ENCODE measurements around the gene KDM8. TPM values are rescaled to one million over a fixed set of nuclear protein-coding genes. Genes with fewer than 3 reads are reported as not detected.

KDM8 gene
- total RNA-seq, 1 experiment from 2014 or later: 5.3 TPM

GRCh38 chr16:27267037-27267677, 63.8 kb downstream of the KDM8 start:
- Histone ChIP-seq H3K9ac (ENCODE audit: low read length) (no peak overlapping the region), H3K4me1 (ENCODE audit: control insufficient read depth in 1 of 2, insufficient read depth in 2 of 2, low read length in 2 of 2) (peaks cover 28 to 79% of the 10 kb centered on the region in 2 experiments), H3K27me3 (ENCODE audit: insufficient read depth, low read length) (no peaks in the 10 kb centered on the region), H3K9me2 (ENCODE audit: insufficient read depth) (no peaks in the 10 kb centered on the region), H3K36me3 (ENCODE audit: control insufficient read depth in 1 of 2, insufficient read depth in 2 of 2, low read length in 2 of 2) (no peaks in the 10 kb centered on the region), H4K20me1 (ENCODE audit: insufficient read depth) (no peaks in the 10 kb centered on the region), H3K79me2 (ENCODE audit: insufficient read depth, low read length) (peaks cover 20% of the 10 kb centered on the region; the same call in 1 of the 2 replicates), H3K4me3 (replicated peaks in 1 of 2; ENCODE audit: low read depth in 1 of 2, low read length in 2 of 2) (peak overlapping the region; percentile 79 to 92), H2AFZ (ENCODE audit: low read depth, low read length, poor library complexity, severe bottlenecking) (no peak overlapping the region), H3K27ac (ENCODE audit: low read depth, low read length) (no peak overlapping the region), H3K9me3 (ENCODE audit: control insufficient read depth in 1 of 2, insufficient read depth in 1 of 2, low read depth in 1 of 2, low read length in 2 of 2) (no peaks in the 10 kb centered on the region), H3K4me2 (ENCODE audit: low read length) (peak overlapping the region; percentile 87)
- BruUV-seq (replicated peaks): no TSS peak
- ATAC-seq: no peak
- no peak for TF ChIP-seq RAD21 (IDR thresholded peaks at IDR 0.05; ENCODE audit: low read depth)
- TF ChIP-seq SIN3A (IDR thresholded peaks at IDR 0.05; ENCODE audit: low read depth): 0 out of 2 replicates have a peak, but pooled peaks have one; percentile 18
- TF ChIP-seq CBX3 (IDR thresholded peaks at IDR 0.05; ENCODE audit: low read depth): 0 out of 2 replicates have a peak, but pooled peaks have one; percentile 30
- no peak for TF ChIP-seq ATF3 (IDR thresholded peaks at IDR 0.05)
- ChIA-PET CTCF (no interaction called here), POLR2A (no interaction called here), RAD21 (ENCODE audit: low non-redundant PET in 1 of 2, low total read pairs in 2 of 2, uncharacterized antibody in 2 of 2, unreplicated experiment in 2 of 2) (no interaction called here)
- intact Hi-C loops (cut with micrococcal nuclease): loop anchor here (5.0 kb wide), 1 partner anchor 50 kb away; no protein-coding TSS in a partner anchor
- DNase-seq (ENCODE audit: low read depth, low spot score): no peak

GRCh38 chr16:27268376-27269299, 65.3 kb downstream of the KDM8 start, which contains the start of gene NSMCE1:
Gene NSMCE1 (minus strand): TSS chr16:27268772. CDS start chr16:27257570, 11,202 bp downstream.
- CTCF ChIA-PET: interaction anchor here (0.6 to 1.5 kb wide), 4 partner anchors 33 to 1325 kb away, joined by 3 read pairs; no protein-coding TSS in a partner anchor
- Histone ChIP-seq H2AFZ (ENCODE audit: low read depth, low read length, poor library complexity, severe bottlenecking) (no peak within 1 kb of the TSS), H3K27me3 (ENCODE audit: insufficient read depth, low read length) (no peaks in the 10 kb centered on the region), H3K4me1 (ENCODE audit: control insufficient read depth in 1 of 2, insufficient read depth in 2 of 2, low read length in 2 of 2) (peaks cover 26 to 77% of the 10 kb centered on the region in 2 experiments), H3K9ac (ENCODE audit: low read length) (peak within 1 kb of the TSS; percentile 85), H4K20me1 (ENCODE audit: insufficient read depth) (no peaks in the 10 kb centered on the region), H3K9me3 (ENCODE audit: control insufficient read depth in 1 of 2, insufficient read depth in 1 of 2, low read depth in 1 of 2, low read length in 2 of 2) (no peaks in the 10 kb centered on the region), H3K4me3 (replicated peaks in 1 of 2; ENCODE audit: low read depth in 1 of 2, low read length in 2 of 2) (peak within 1 kb of the TSS; percentile 79 to 92), H3K79me2 (ENCODE audit: insufficient read depth, low read length) (peaks cover 18% of the 10 kb centered on the region; the same call in 1 of the 2 replicates), H3K36me3 (ENCODE audit: control insufficient read depth in 1 of 2, insufficient read depth in 2 of 2, low read length in 2 of 2) (no peaks in the 10 kb centered on the region), H3K4me2 (ENCODE audit: low read length) (peak within 1 kb of the TSS; percentile 87), H3K9me2 (ENCODE audit: insufficient read depth) (no peaks in the 10 kb centered on the region), H3K27ac (ENCODE audit: low read depth, low read length) (peak within 1 kb of the TSS; percentile 69)
- ATAC-seq (peak; percentile 95), DNase-seq (ENCODE audit: low read depth, low spot score) (peak; percentile 91)
- BruUV-seq (replicated peaks): TSS peak; percentile 93
- RAD21 ChIA-PET (ENCODE audit: low non-redundant PET in 1 of 2, low total read pairs in 2 of 2, uncharacterized antibody in 2 of 2, unreplicated experiment in 2 of 2): interaction anchor here in 1 of 2 experiments (0.6 kb wide), 1 partner anchor 100 kb away, joined by 4 read pairs; no protein-coding TSS in a partner anchor
- POLR2A ChIA-PET: interaction anchor here (1.0 to 1.5 kb wide), 2 partner anchors 15 to 47 kb away, joined by 3 to 4 read pairs; no protein-coding TSS in a partner anchor
- intact Hi-C loops (cut with micrococcal nuclease): loop anchor here (5.0 kb wide), 1 partner anchor 49 kb away; no protein-coding TSS in a partner anchor
- peak; percentile 83 for TF ChIP-seq SP1 (IDR thresholded peaks at IDR 0.05; ENCODE audit: low read depth)
- no peak for TF ChIP-seq REST (IDR thresholded peaks at IDR 0.05; ENCODE audit: low read depth)
- TF ChIP-seq CTCF (IDR thresholded peaks at IDR 0.05 in 2 of 3, conservative IDR thresholded peaks at IDR 0.05 in 1 of 3; ENCODE audit: borderline replicate concordance in 1 of 3, insufficient read depth in 1 of 3, low read depth in 2 of 3, low read length in 2 of 3): peak in 1 of 3 experiments; percentile 17; a peak in 1 of 6 replicates
- no peak for TF ChIP-seq SRF (IDR thresholded peaks at IDR 0.05; ENCODE audit: low read depth)
- peak; percentile 97 for TF ChIP-seq POLR2AphosphoS5 (IDR thresholded peaks at IDR 0.05; ENCODE audit: low read depth, low read length)
- peak; percentile 28; the same call in 1 of the 2 replicates for TF ChIP-seq ELF1 (IDR thresholded peaks at IDR 0.05; ENCODE audit: borderline replicate concordance, low read depth)

All from HCT116 (cell line).